HUES6 (cell line): ENCODE data around the gene FHDC1.

Source experiments
- H3K27ac ChIP-seq: 2 replicates; pipeline ENCODE4 v1.7.0; 2013; ENCODE audit warnings: low read depth, mild to moderate bottlenecking, low read length, inconsistent platforms
- H3K27me3 ChIP-seq: 2 replicates; pipeline ENCODE4 v1.6.1; 2013; ENCODE audit warnings: low read length; ENCODE audit not compliant: control insufficient read depth, insufficient read depth
- H3K36me3 ChIP-seq: 2 replicates; pipeline ENCODE4 v1.6.1; 2013; ENCODE audit warnings: low read length; ENCODE audit not compliant: control insufficient read depth, insufficient read depth
- H3K4me1 ChIP-seq: 2 replicates; pipeline ENCODE4 v1.6.1; 2013; ENCODE audit warnings: low read length; ENCODE audit not compliant: control insufficient read depth, insufficient read depth
- H3K4me3 ChIP-seq: 2 replicates; pipeline ENCODE4 v1.5.1; 2013; ENCODE audit warnings: low read depth, low read length
- H3K9ac ChIP-seq: one replicate; pipeline ENCODE4 v1.6.1; 2013; ENCODE audit warnings: mild to moderate bottlenecking, low read length
- H3K9me3 ChIP-seq: 2 replicates; pipeline ENCODE4 v1.6.1; 2013; ENCODE audit warnings: low read depth, low read length; ENCODE audit not compliant: control insufficient read depth, insufficient read depth

Gene FHDC1

GRCh38 chr4:152983774-152984411, 47.8 kb downstream of the FHDC1 start:
- H3K9me3 ChIP-seq: no peaks in the 10 kb centered on the region
- H3K36me3 ChIP-seq: no peaks in the 10 kb centered on the region
- no peak overlapping the region for H3K4me3 ChIP-seq
- H3K4me1 ChIP-seq: no peaks in the 10 kb centered on the region
- no peaks in the 10 kb centered on the region for H3K27me3 ChIP-seq
- no peak overlapping the region for H3K27ac ChIP-seq
- no peak overlapping the region for H3K9ac ChIP-seq

DNA sequence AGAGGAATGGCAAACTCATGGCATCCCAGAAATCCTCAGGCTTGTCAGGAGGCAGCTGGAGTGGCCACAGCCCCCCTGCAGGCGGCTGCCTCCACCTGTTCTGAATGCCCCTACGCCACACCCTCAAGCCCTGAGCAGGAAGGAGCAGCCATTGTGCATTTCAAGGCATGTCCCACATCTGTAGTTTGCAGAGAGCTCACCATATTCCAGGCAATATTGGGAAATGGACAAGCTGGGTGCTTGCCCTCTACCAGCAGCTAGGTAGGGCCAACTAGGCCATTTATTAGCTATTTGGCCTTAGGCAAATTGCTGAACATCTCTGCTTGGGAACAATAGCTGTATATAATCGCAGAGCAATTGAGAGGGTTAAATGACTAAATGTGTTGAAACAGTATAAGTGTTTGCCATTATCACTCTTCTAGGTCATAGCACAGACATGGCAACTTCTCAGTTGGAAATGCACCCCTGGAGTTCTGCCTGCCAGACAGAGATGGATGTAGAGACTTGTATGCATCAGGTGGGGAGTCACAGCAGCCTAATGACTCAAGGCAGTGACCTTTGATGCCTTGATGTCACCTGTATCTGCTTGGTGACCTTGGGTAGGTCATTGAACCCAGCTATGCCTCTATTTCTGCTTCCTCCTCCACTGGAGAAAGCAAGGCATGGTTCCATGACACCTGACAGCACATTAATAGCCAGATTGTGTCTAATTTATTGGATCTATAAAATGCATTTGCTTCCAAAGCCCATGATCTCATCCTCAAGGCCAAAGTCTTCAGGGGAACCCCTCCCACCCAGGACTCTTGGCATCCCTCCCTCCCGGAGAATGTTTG, 52.8 kb downstream of the FHDC1 start:
- H3K27me3 ChIP-seq: no peaks in the 10 kb centered on the region
- no peaks in the 10 kb centered on the region for H3K36me3 ChIP-seq
- H3K9ac ChIP-seq: no peak overlapping the region
- no peak overlapping the region for H3K27ac ChIP-seq
- H3K4me1 ChIP-seq: no peaks in the 10 kb centered on the region
- no peaks in the 10 kb centered on the region for H3K9me3 ChIP-seq
- H3K4me3 ChIP-seq: no peak overlapping the region

DNA sequence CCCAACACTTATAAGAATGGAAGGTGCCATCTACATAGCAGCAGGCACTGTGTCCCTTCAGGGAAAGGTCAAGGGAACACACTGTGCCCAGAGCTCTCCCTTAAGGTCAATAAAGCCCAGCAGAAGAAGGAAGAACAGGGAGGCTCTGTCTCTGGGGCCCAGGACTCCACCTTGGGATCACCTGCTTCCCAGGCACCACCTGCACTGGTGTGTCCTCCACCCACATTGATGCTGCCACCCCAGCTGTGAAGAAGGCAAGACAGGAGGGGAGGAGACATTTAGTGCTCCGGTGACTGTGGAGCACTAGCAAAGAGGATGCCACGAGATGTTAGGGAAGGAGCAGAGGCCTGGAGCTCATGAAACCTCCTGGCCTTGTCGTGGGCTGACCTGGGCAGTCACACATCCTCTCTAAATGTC, 53.4 kb downstream of the FHDC1 start:
- H3K4me1 ChIP-seq: no peaks in the 10 kb centered on the region
- no peaks in the 10 kb centered on the region for H3K9me3 ChIP-seq
- H3K4me3 ChIP-seq: no peak overlapping the region
- no peak overlapping the region for H3K27ac ChIP-seq
- no peak overlapping the region for H3K9ac ChIP-seq
- no peaks in the 10 kb centered on the region for H3K27me3 ChIP-seq
- no peaks in the 10 kb centered on the region for H3K36me3 ChIP-seq

DNA sequence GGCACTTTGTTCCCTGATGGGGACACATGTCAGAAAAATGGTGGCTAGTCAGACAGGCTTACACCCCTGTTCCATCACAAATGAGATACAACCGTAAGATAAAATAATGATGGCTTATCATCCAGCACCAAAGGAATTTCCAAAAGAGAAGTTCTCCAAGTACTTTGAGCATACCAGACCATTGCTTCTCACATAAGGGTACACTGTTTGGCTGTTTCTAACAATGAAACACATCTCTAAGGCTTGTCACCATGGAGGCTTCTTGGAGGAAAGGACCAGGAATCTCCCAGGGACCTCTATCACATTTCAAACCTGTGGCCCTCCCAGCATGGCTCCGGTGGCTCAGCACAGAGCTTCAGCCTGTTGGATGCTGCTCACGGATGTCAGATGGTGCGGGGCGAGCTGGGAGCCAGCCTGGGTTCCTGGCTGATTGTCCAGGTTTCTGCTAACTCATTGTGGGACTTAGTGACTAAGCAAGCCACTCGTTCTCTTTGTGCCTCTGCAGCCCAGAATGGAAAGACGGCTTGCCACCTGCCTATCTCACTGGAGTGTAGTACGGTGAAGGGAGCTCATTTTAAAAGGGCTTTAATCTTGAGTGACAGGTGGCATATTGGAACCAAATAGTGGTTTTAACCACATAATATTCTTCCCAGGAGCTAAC, 54.5 kb downstream of the FHDC1 start:
- Histone ChIP-seq H3K27ac (no peak overlapping the region), H3K9me3 (no peaks in the 10 kb centered on the region), H3K36me3 (no peaks in the 10 kb centered on the region), H3K4me1 (0 out of 2 replicates have a peak, but pooled peaks cover 4% of the 10 kb centered on the region), H3K4me3 (no peak overlapping the region), H3K27me3 (no peaks in the 10 kb centered on the region), H3K9ac (no peak overlapping the region)

DNA sequence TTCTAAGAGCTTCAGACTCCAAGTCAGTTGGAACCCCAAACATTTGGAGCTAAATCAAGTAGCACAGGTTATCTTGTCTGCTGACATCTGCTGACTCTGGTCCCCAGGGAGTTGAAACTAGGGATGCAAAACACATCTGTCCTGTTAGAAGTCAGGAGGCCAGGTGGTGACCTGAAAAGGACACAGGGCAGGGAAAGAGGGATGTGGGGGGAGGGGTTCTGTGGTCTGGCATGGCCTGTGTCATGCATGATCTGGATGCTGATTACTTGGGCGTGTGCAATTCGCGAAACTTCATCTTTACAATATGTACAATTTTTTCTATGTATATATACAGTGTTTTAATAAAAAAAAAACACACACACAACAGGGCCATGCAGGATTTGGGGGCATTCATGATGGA, 55.3 kb downstream of the FHDC1 start:
- H3K4me1 ChIP-seq: peaks cover 12% of the 10 kb centered on the region
- H3K9ac ChIP-seq: no peak overlapping the region
- no peak overlapping the region for H3K4me3 ChIP-seq
- no peaks in the 10 kb centered on the region for H3K36me3 ChIP-seq
- no peaks in the 10 kb centered on the region for H3K9me3 ChIP-seq
- H3K27me3 ChIP-seq: no peaks in the 10 kb centered on the region
- H3K27ac ChIP-seq: no peak overlapping the region

DNA sequence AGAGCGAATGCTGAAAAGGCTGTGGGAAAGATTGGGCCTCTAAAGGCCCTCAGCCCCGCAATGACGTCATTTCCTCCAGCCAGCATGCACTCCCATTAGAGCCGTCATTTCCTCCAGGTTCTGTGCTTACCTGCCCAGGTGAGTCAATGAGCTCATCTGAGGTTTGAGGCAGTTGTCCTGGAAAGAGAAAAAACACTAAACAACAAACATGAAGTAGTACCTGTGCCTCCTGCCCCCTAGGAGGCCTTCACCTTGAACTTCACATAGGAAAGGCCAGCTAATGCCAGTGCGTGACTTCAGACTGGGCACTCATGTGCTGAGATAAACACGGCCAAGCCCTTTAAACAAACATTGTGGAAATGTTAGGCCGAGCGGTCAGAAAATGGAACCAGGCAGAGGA, 55.9 kb downstream of the FHDC1 start:
- Histone ChIP-seq H3K9ac (no peak overlapping the region), H3K27ac (no peak overlapping the region), H3K4me1 (peaks cover 12% of the 10 kb centered on the region)

GRCh38 chr4:152992466-152992865, 56.3 kb downstream of the FHDC1 start:
- Histone ChIP-seq H3K4me1 (peaks cover 12% of the 10 kb centered on the region), H3K9ac (no peak overlapping the region), H3K36me3 (no peaks in the 10 kb centered on the region), H3K4me3 (no peak overlapping the region), H3K27ac (no peak overlapping the region), H3K27me3 (no peaks in the 10 kb centered on the region), H3K9me3 (no peaks in the 10 kb centered on the region)

More for the DNA sequence above, 55.9 kb downstream of the FHDC1 start:
- Histone ChIP-seq H3K4me3 (no peak overlapping the region), H3K9me3 (no peaks in the 10 kb centered on the region), H3K27me3 (no peaks in the 10 kb centered on the region), H3K36me3 (no peaks in the 10 kb centered on the region)

GRCh38 chr4:152994038-152994437, 57.9 kb downstream of the FHDC1 start:
- H3K9ac ChIP-seq: no peak overlapping the region
- no peaks in the 10 kb centered on the region for H3K36me3 ChIP-seq
- no peak overlapping the region for H3K4me3 ChIP-seq
- no peak overlapping the region for H3K27ac ChIP-seq
- H3K9me3 ChIP-seq: no peaks in the 10 kb centered on the region
- peaks cover 12% of the 10 kb centered on the region for H3K4me1 ChIP-seq
- H3K27me3 ChIP-seq: no peaks in the 10 kb centered on the region; the same call in 1 of the 2 replicates

- no peak overlapping the region for H3K27ac ChIP-seq
- H3K9ac ChIP-seq: no peak overlapping the region
- no peaks in the 10 kb centered on the region for H3K36me3 ChIP-seq
Observed at GRCh38 chr4:152996111-152996571, 60.0 kb downstream of the FHDC1 start.

GRCh38 chr4:152996672-152997071, 60.5 kb downstream of the FHDC1 start:
- Histone ChIP-seq H3K27ac (no peak overlapping the region), H3K4me1 (peaks cover 17% of the 10 kb centered on the region), H3K27me3 (no peaks in the 10 kb centered on the region; the same call in 1 of the 2 replicates), H3K9ac (no peak overlapping the region), H3K9me3 (no peaks in the 10 kb centered on the region), H3K36me3 (no peaks in the 10 kb centered on the region), H3K4me3 (no peak overlapping the region)

More at GRCh38 chr4:152996111-152996571, 60.0 kb downstream of the FHDC1 start:
- Histone ChIP-seq H3K4me3 (no peak overlapping the region), H3K4me1 (peaks cover 13% of the 10 kb centered on the region), H3K9me3 (no peaks in the 10 kb centered on the region), H3K27me3 (no peaks in the 10 kb centered on the region; the same call in 1 of the 2 replicates)

GRCh38 chr4:152997288-152997687, 61.2 kb downstream of the FHDC1 start:
- no peak overlapping the region for H3K27ac ChIP-seq
- H3K9me3 ChIP-seq: no peaks in the 10 kb centered on the region
- no peaks in the 10 kb centered on the region for H3K36me3 ChIP-seq
- H3K4me1 ChIP-seq: peaks cover 17% of the 10 kb centered on the region
- no peak overlapping the region for H3K4me3 ChIP-seq
- H3K27me3 ChIP-seq: no peaks in the 10 kb centered on the region; the same call in 1 of the 2 replicates
- no peak overlapping the region for H3K9ac ChIP-seq
